Activated naive CD4-positive, alpha-beta T cell treated with anti-CD3 and anti-CD28 coated beads, Interleukin-2, amount 50 U/mL, for 72 hours (primary cell): ENCODE measurements around the gene CYP39A1. TPM values are rescaled to one million over a fixed set of nuclear protein-coding genes. Genes with fewer than 3 reads are reported as not detected.

Experiments
- ATAC-seq, 2 donors: fragments of 150-1000 bp; cut with Tn5 transposase; 2 replicates each; pipeline ENCODE4 v1.10.0; 2021; ENCODE audit warnings: mild to moderate bottlenecking in 2 of 2, moderate library complexity in 2 of 2
- DNase-seq, 2 donors: peaks; one replicate each; pipeline ENCODE4 v3.0.0; 2021 to 2022; ENCODE audit warnings: low spot score in 2 of 2
- H3K27ac Mint-ChIP-seq, 2 donors: one replicate each; pipeline ENCODE4 v1.8.0; 2022; ENCODE audit warnings: mild to moderate bottlenecking in 2 of 2, mixed read lengths in 2 of 2
- H3K36me3 Mint-ChIP-seq, 2 donors: one replicate each; pipeline ENCODE4 v1.8.0; 2022; ENCODE audit warnings: mixed read lengths in 2 of 2
- H3K9me3 Mint-ChIP-seq, 2 donors: one replicate each; pipeline ENCODE4 v1.8.0; 2022; ENCODE audit warnings: mixed read lengths in 2 of 2
- total RNA-seq, 2 donors: library from RNA; stranded (reverse); gene quantifications; one replicate each; pipeline ENCODE4 v1.2.3, GENCODE V29; 2022

CYP39A1 gene
- total RNA-seq, 2 donors from 2014 or later, result not detected

GRCh38 chr6:46509981-46510510 is 142.6 kb downstream of the CYP39A1 start:
- Mint-ChIP-seq H3K36me3 (no peaks in the 10 kb centered on the region), H3K9me3 (no peaks in the 10 kb centered on the region), H3K27ac (no peak overlapping the region)
- ATAC-seq, result no peak
- DNase-seq, result no peak

- ATAC-seq (no peak), DNase-seq (no peak)
- Mint-ChIP-seq H3K27ac (no peak overlapping the region), H3K36me3 (no peaks in the 10 kb centered on the region), H3K9me3 (no peaks in the 10 kb centered on the region)
These were observed 143.6 kb downstream of the CYP39A1 start for GRCh38 chr6:46509063-46509462.

- DNase-seq (no peak), ATAC-seq (no peak)
- Mint-ChIP-seq H3K9me3 (no peaks in the 10 kb centered on the region), H3K36me3 (no peaks in the 10 kb centered on the region), H3K27ac (no peak overlapping the region)
These were observed 145.2 kb downstream of the CYP39A1 start for GRCh38 chr6:46507426-46507825.

- no peak for ATAC-seq
- Mint-ChIP-seq H3K36me3 (no peaks in the 10 kb centered on the region), H3K9me3 (no peaks in the 10 kb centered on the region)
These were observed 146.7 kb downstream of the CYP39A1 start for GRCh38 chr6:46505693-46506512.

GRCh38 chr6:46504242-46504641 is 148.4 kb downstream of the CYP39A1 start:
- H3K36me3 Mint-ChIP-seq, result no peaks in the 10 kb centered on the region
- no peaks in the 10 kb centered on the region for H3K9me3 Mint-ChIP-seq
- H3K27ac Mint-ChIP-seq, result no peak overlapping the region
- DNase-seq (no peak), ATAC-seq (no peak)

More at GRCh38 chr6:46505693-46506512, 146.7 kb downstream of the CYP39A1 start:
- DNase-seq, result no peak
- H3K27ac Mint-ChIP-seq, result no peak overlapping the region

GRCh38 chr6:46502486-46503119 is 150.0 kb downstream of the CYP39A1 start:
- no peaks in the 10 kb centered on the region for H3K36me3 Mint-ChIP-seq
- DNase-seq (no peak), ATAC-seq (no peak)
- H3K27ac Mint-ChIP-seq, result no peak overlapping the region
- no peaks in the 10 kb centered on the region for H3K9me3 Mint-ChIP-seq

GRCh38 chr6:46501136-46502089 is 151.2 kb downstream of the CYP39A1 start:
- DNase-seq (no peak), ATAC-seq (no peak)
- Mint-ChIP-seq H3K27ac (no peak overlapping the region), H3K36me3 (no peaks in the 10 kb centered on the region), H3K9me3 (no peaks in the 10 kb centered on the region)

GRCh38 chr6:46500382-46500781 is 152.2 kb downstream of the CYP39A1 start:
- Mint-ChIP-seq H3K27ac (no peak overlapping the region), H3K36me3 (no peaks in the 10 kb centered on the region), H3K9me3 (no peaks in the 10 kb centered on the region)
- DNase-seq, result no peak
- ATAC-seq, result no peak

Other genes starting within 250 kb of the CYP39A1 start
- under 1 TPM in 1 of 2 donors, not detected in 1; 0.74 TPM for gene RCAN2, start 161.4 kb downstream of the CYP39A1 start, total RNA-seq
- 1 to 10 TPM in 1 of 2 donors, under 1 TPM in 1; 0.64 to 1.9 TPM for gene SLC25A27, start 157 bp upstream of the CYP39A1 start, total RNA-seq
- gene TDRD6, start 35.1 kb upstream of the CYP39A1 start, total RNA-seq, result not detected
- not detected for gene PLA2G7, start 82.6 kb upstream of the CYP39A1 start, total RNA-seq
- not detected for gene ANKRD66, start 94.1 kb upstream of the CYP39A1 start, total RNA-seq
- gene MEP1A, start 140.6 kb upstream of the CYP39A1 start, total RNA-seq, result not detected